MCF 10A (cell line): ENCODE results near the gene PAPOLG. TPM values are rescaled to one million over a fixed set of nuclear protein-coding genes. Genes with fewer than 3 reads are reported as not detected.

Source experiments
- BruUV-seq: library from RNA; stranded (reverse); fragments of 400-500 nt; replicated peaks from 2 replicates; lab custom pipeline; 2021; lab: Mats Ljungman, UMichigan
- CTCF ChIA-PET: fragments of 300-600 bp; sonication (Branson Sonifier 250); formaldehyde crosslinking; extraction: SDS; loops from one replicate; lab custom pipeline; 2021; ENCODE audit warnings: antibody characterized with exemption, inconsistent platforms; lab: Yijun Ruan, JAX
- POLR2A ChIA-PET: fragments of 300-600, 350-650 bp; sonication (Branson Sonifier 250); formaldehyde crosslinking; extraction: SDS; loops from one replicate; lab custom pipeline; 2020; ENCODE audit warnings: antibody characterized with exemption, inconsistent platforms; lab: Yijun Ruan, JAX
- DNase-seq: peaks from one replicate; pipeline ENCODE4 v3.0.0-alpha.2; 2018; ENCODE audit not compliant: unreplicated experiment
- H3K27ac Mint-ChIP-seq: one replicate; pipeline ENCODE4 v1.8.0; 2022; ENCODE audit warnings: mild to moderate bottlenecking, low read depth, mixed read lengths; ENCODE audit not compliant: unreplicated experiment
- H3K27me3 Mint-ChIP-seq: one replicate; pipeline ENCODE4 v1.8.0; 2022; ENCODE audit warnings: mixed read lengths; ENCODE audit not compliant: insufficient read depth, unreplicated experiment
- H3K36me3 Mint-ChIP-seq: one replicate; pipeline ENCODE4 v1.8.0; 2022; ENCODE audit warnings: mild to moderate bottlenecking, moderate library complexity, mixed read lengths; ENCODE audit not compliant: insufficient read depth, unreplicated experiment
- H3K4me1 Mint-ChIP-seq: one replicate; pipeline ENCODE4 v1.8.0; 2022; ENCODE audit warnings: mixed read lengths; ENCODE audit not compliant: insufficient read depth, unreplicated experiment
- H3K4me3 Mint-ChIP-seq: one replicate; pipeline ENCODE4 v1.8.0; 2022; ENCODE audit warnings: mild to moderate bottlenecking, moderate library complexity, mixed read lengths; ENCODE audit not compliant: unreplicated experiment
- H3K9me3 Mint-ChIP-seq: one replicate; pipeline ENCODE4 v1.8.0; 2022; ENCODE audit warnings: mixed read lengths; ENCODE audit not compliant: unreplicated experiment
- CTCF ChIP-seq: fragments of 200-600 bp; IDR thresholded peaks from one replicate; pipeline ENCODE4 v1.8.0; 2022; ENCODE audit warnings: antibody characterized with exemption, mild to moderate bottlenecking; ENCODE audit not compliant: unreplicated experiment
- intact Hi-C: fragments of 100-400 bp; cut with micrococcal nuclease; formaldehyde crosslinking; loops from 2 replicates; pipeline ENCODE4 v1.14.1; 2022
- total RNA-seq: library from RNA; stranded (reverse); gene quantifications from 2 replicates; pipeline ENCODE4 v1.2.3, GENCODE V29; 2022

Gene PAPOLG
- total RNA-seq, 1 experiment from 2014 or later: 16.9 TPM

- ChIA-PET POLR2A (interaction anchor here (1.3 to 2.6 kb wide), 3 partner anchors 9 to 37 kb away, joined by 5 to 26 read pairs (median 6); partner anchors contain the start of gene PAPOLG), CTCF (interaction anchor here (0.7 to 2.0 kb wide), 4 partner anchors 10 to 710 kb away, joined by 3 to 5 read pairs (median 3); partner anchors contain the start of gene PAPOLG)
- H3K4me1 Mint-ChIP-seq: no peaks in the 10 kb centered on the region
- H3K4me3 Mint-ChIP-seq: no peak overlapping the region
- no peaks in the 10 kb centered on the region for H3K36me3 Mint-ChIP-seq
- H3K27me3 Mint-ChIP-seq: no peaks in the 10 kb centered on the region
- no TSS peak for BruUV-seq
- TF ChIP-seq CTCF: no peak
- no peak overlapping the region for H3K27ac Mint-ChIP-seq
- intact Hi-C loops: no loop called here
- no peak for DNase-seq
- H3K9me3 Mint-ChIP-seq: no peaks in the 10 kb centered on the region
Measured at GRCh38 chr2:60745761-60746160, 10.3 kb upstream of the PAPOLG start.

GRCh38 chr2:60746318-60746717 is 9.8 kb upstream of the PAPOLG start:
- CTCF ChIA-PET: interaction anchor here (0.6 to 2.0 kb wide), 6 partner anchors 9 to 710 kb away, joined by 3 to 5 read pairs (median 3); partner anchors contain the start of gene PAPOLG
- H3K36me3 Mint-ChIP-seq: no peaks in the 10 kb centered on the region
- DNase-seq: no peak
- BruUV-seq: no TSS peak
- H3K27me3 Mint-ChIP-seq: no peaks in the 10 kb centered on the region
- TF ChIP-seq CTCF: no peak
- H3K4me3 Mint-ChIP-seq: no peak overlapping the region
- intact Hi-C loops: no loop called here
- POLR2A ChIA-PET: interaction anchor here (1.3 to 2.6 kb wide), 3 partner anchors 9 to 38 kb away, joined by 5 to 26 read pairs (median 6); partner anchors contain the start of gene PAPOLG
- H3K4me1 Mint-ChIP-seq: no peaks in the 10 kb centered on the region
- H3K27ac Mint-ChIP-seq: peak overlapping the region; percentile 64
- H3K9me3 Mint-ChIP-seq: no peaks in the 10 kb centered on the region

- no peaks in the 10 kb centered on the region for H3K9me3 Mint-ChIP-seq
- no peak overlapping the region for H3K27ac Mint-ChIP-seq
- no TSS peak for BruUV-seq
- no peak overlapping the region for H3K4me3 Mint-ChIP-seq
- no peaks in the 10 kb centered on the region for H3K27me3 Mint-ChIP-seq
- POLR2A ChIA-PET: interaction anchor here (1.0 kb wide), 2 partner anchors 10 to 14 kb away, joined by 3 to 5 read pairs; no protein-coding TSS in a partner anchor
- DNase-seq: no peak
- CTCF ChIA-PET: interaction anchor here (0.5 to 7.0 kb wide), 7 partner anchors 9 to 895 kb away, joined by 3 to 68 read pairs (median 3); no protein-coding TSS in a partner anchor
- no peak for TF ChIP-seq CTCF
- peaks cover 10% of the 10 kb centered on the region for H3K4me1 Mint-ChIP-seq
- peaks cover 45% of the 10 kb centered on the region for H3K36me3 Mint-ChIP-seq
- intact Hi-C loops: no loop called here
Measured at GRCh38 chr2:60759654-60760053, 3.6 kb downstream of the PAPOLG start.

GRCh38 chr2:60764736-60765534 is 8.9 kb downstream of the PAPOLG start:
- no peak for TF ChIP-seq CTCF
- Mint-ChIP-seq H3K36me3 (peaks cover 77% of the 10 kb centered on the region), H3K27ac (no peak overlapping the region), H3K27me3 (no peaks in the 10 kb centered on the region), H3K4me3 (no peak overlapping the region), H3K4me1 (no peaks in the 10 kb centered on the region), H3K9me3 (no peaks in the 10 kb centered on the region)
- CTCF ChIA-PET: interaction anchor here (0.5 to 1.8 kb wide), 2 partner anchors 57 to 478 kb away, joined by 3 to 4 read pairs; no protein-coding TSS in a partner anchor
- BruUV-seq: no TSS peak
- POLR2A ChIA-PET: interaction anchor here (0.5 to 5.4 kb wide), 3 partner anchors 9 to 60 kb away, joined by 3 to 41 read pairs (median 5); partner anchors contain the start of gene PAPOLG
- intact Hi-C loops: no loop called here
- DNase-seq: peak; percentile 37
